Ishikawa (cell line): ENCODE results near the gene XRCC3.

Experiments used
- CEBPB ChIP-seq: IDR thresholded peaks from 2 replicates; pipeline ENCODE4 v1.6.1; 2012
- CREB1 ChIP-seq: IDR thresholded peaks from 2 replicates; pipeline ENCODE4 v1.6.1; 2012; ENCODE audit warnings: low read depth
- EGR1 ChIP-seq: IDR thresholded peaks from 2 replicates; pipeline ENCODE4 v1.6.1; 2012
- EP300 ChIP-seq: IDR thresholded peaks from 2 replicates; pipeline ENCODE4 v1.6.1; 2012; ENCODE audit warnings: borderline replicate concordance
- FOXM1 ChIP-seq: IDR thresholded peaks from 2 replicates; pipeline ENCODE4 v1.6.1; 2012; ENCODE audit warnings: low read depth, borderline replicate concordance
- NFIC ChIP-seq: IDR thresholded peaks from 2 replicates; pipeline ENCODE4 v1.6.1; 2012
- RAD21 ChIP-seq: IDR thresholded peaks from 2 replicates; pipeline ENCODE4 v1.6.1; 2012; ENCODE audit warnings: low read depth
- TAF1 ChIP-seq: IDR thresholded peaks from 2 replicates; pipeline ENCODE4 v1.6.1; 2012; ENCODE audit warnings: low read depth, mild to moderate bottlenecking
- TCF12 ChIP-seq: IDR thresholded peaks from 2 replicates; pipeline ENCODE4 v1.6.1; 2012; ENCODE audit warnings: low read depth
- TEAD4 ChIP-seq: IDR thresholded peaks from 2 replicates; pipeline ENCODE4 v1.6.1; 2012
- USF1 ChIP-seq: IDR thresholded peaks from 2 replicates; pipeline ENCODE4 v1.6.1; 2012
- YY1 ChIP-seq: IDR thresholded peaks from 2 replicates; pipeline ENCODE4 v1.6.1; 2012; ENCODE audit warnings: low read depth
- ZBTB7A ChIP-seq: IDR thresholded peaks from 2 replicates; pipeline ENCODE4 v1.6.1; 2012; ENCODE audit warnings: low read depth
- TF ChIP-seq, protein P1 (sequence below): IDR thresholded peaks from 2 replicates; pipeline ENCODE4 v1.6.1; 2012; ENCODE audit warnings: low read depth, mild to moderate bottlenecking
- TF ChIP-seq, protein P2 (sequence below): IDR thresholded peaks from 2 replicates; pipeline ENCODE4 v1.6.1; 2012

The XRCC3 gene

GRCh38 chr14:103735815-103736545 is 20.7 kb upstream of the XRCC3 start:
- TF ChIP-seq USF1 (no peak), TCF12 (no peak), CEBPB (no peak)

GRCh38 chr14:103735439-103735814 is 20.2 kb upstream of the XRCC3 start:
- TF ChIP-seq FOXM1 (no peak), ZBTB7A (no peak), USF1 (no peak), YY1 (no peak), TCF12 (no peak), TEAD4 (no peak)

- TF ChIP-seq TCF12, result no peak
Measured at GRCh38 chr14:103735022-103735421, 19.8 kb upstream of the XRCC3 start.

- TF ChIP-seq NFIC (no peak), ZBTB7A (no peak), YY1 (no peak), TCF12 (no peak), CREB1 (no peak), EGR1 (no peak), FOXM1 (no peak), EP300 (no peak), TAF1 (no peak), CEBPB (no peak), USF1 (no peak), RAD21 (no peak), TEAD4 (no peak)
- TF ChIP-seq, protein P1, sequence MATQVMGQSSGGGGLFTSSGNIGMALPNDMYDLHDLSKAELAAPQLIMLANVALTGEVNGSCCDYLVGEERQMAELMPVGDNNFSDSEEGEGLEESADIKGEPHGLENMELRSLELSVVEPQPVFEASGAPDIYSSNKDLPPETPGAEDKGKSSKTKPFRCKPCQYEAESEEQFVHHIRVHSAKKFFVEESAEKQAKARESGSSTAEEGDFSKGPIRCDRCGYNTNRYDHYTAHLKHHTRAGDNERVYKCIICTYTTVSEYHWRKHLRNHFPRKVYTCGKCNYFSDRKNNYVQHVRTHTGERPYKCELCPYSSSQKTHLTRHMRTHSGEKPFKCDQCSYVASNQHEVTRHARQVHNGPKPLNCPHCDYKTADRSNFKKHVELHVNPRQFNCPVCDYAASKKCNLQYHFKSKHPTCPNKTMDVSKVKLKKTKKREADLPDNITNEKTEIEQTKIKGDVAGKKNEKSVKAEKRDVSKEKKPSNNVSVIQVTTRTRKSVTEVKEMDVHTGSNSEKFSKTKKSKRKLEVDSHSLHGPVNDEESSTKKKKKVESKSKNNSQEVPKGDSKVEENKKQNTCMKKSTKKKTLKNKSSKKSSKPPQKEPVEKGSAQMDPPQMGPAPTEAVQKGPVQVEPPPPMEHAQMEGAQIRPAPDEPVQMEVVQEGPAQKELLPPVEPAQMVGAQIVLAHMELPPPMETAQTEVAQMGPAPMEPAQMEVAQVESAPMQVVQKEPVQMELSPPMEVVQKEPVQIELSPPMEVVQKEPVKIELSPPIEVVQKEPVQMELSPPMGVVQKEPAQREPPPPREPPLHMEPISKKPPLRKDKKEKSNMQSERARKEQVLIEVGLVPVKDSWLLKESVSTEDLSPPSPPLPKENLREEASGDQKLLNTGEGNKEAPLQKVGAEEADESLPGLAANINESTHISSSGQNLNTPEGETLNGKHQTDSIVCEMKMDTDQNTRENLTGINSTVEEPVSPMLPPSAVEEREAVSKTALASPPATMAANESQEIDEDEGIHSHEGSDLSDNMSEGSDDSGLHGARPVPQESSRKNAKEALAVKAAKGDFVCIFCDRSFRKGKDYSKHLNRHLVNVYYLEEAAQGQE, result no peak
- TF ChIP-seq, protein P2, sequence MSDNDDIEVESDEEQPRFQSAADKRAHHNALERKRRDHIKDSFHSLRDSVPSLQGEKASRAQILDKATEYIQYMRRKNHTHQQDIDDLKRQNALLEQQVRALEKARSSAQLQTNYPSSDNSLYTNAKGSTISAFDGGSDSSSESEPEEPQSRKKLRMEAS, result no peak
Measured at GRCh38 chr14:103734081-103734888, 19.0 kb upstream of the XRCC3 start.

GRCh38 chr14:103733651-103734050 is 18.4 kb upstream of the XRCC3 start:
- no peak for TF ChIP-seq ZBTB7A
- TF ChIP-seq, protein P2, result no peak
- no peak for TF ChIP-seq USF1
- TF ChIP-seq NFIC, result no peak
- TF ChIP-seq EGR1, result no peak
- TF ChIP-seq RAD21, result no peak
- no peak for TF ChIP-seq TAF1
- TF ChIP-seq TEAD4, result no peak
- TF ChIP-seq, protein P1, result no peak
- TF ChIP-seq FOXM1, result no peak
- TF ChIP-seq CREB1, result no peak
- no peak for TF ChIP-seq YY1
- TF ChIP-seq CEBPB, result no peak
- no peak for TF ChIP-seq EP300
